Mucosa of stomach (tissue), 1 donor: ENCODE data around the gene HPCAL4.

ENCODE experiments used
- H3K27me3 ChIP-seq: one replicate; pipeline ENCODE4 v1.7.0; 2013; ENCODE audit warnings: mild to moderate bottlenecking, low read length; ENCODE audit not compliant: control insufficient read depth, insufficient read depth
- H3K36me3 ChIP-seq: one replicate; pipeline ENCODE4 v1.7.0; 2013; ENCODE audit warnings: low read length; ENCODE audit not compliant: control insufficient read depth, insufficient read depth
- H3K4me1 ChIP-seq: one replicate; pipeline ENCODE4 v1.7.0; 2013; ENCODE audit warnings: mild to moderate bottlenecking, low read length; ENCODE audit not compliant: control insufficient read depth, insufficient read depth
- H3K4me3 ChIP-seq: one replicate; pipeline ENCODE4 v1.7.0; 2013; ENCODE audit warnings: low read length
- H3K9ac ChIP-seq: one replicate; pipeline ENCODE4 v1.7.0; 2013; ENCODE audit warnings: mild to moderate bottlenecking, low read length, moderate library complexity
- H3K9me3 ChIP-seq: one replicate; pipeline ENCODE4 v1.7.0; 2013; ENCODE audit warnings: mild to moderate bottlenecking, low read length, moderate library complexity; ENCODE audit not compliant: control insufficient read depth
- donor health status: Pancreatic carcinoma.

The HPCAL4 gene

GRCh38 chr1:39698568-39698967, 7.3 kb upstream of the HPCAL4 start:
- no peak overlapping the region for H3K4me3 ChIP-seq
- H3K27me3 ChIP-seq: peaks cover 13% of the 10 kb centered on the region
- no peaks in the 10 kb centered on the region for H3K9me3 ChIP-seq
- H3K9ac ChIP-seq: no peak overlapping the region
- no peaks in the 10 kb centered on the region for H3K36me3 ChIP-seq
- peaks cover 11% of the 10 kb centered on the region for H3K4me1 ChIP-seq

GRCh38 chr1:39696448-39696847, 5.2 kb upstream of the HPCAL4 start:
- no peak overlapping the region for H3K9ac ChIP-seq
- H3K36me3 ChIP-seq: no peaks in the 10 kb centered on the region
- peaks cover 11% of the 10 kb centered on the region for H3K4me1 ChIP-seq
- H3K9me3 ChIP-seq: no peaks in the 10 kb centered on the region
- peaks cover 34% of the 10 kb centered on the region for H3K27me3 ChIP-seq
- H3K4me3 ChIP-seq: no peak overlapping the region

GRCh38 chr1:39695016-39695415, 3.8 kb upstream of the HPCAL4 start:
- Histone ChIP-seq H3K9me3 (no peaks in the 10 kb centered on the region), H3K36me3 (no peaks in the 10 kb centered on the region), H3K9ac (no peak overlapping the region), H3K4me3 (no peak overlapping the region), H3K27me3 (peaks cover 47% of the 10 kb centered on the region), H3K4me1 (peaks cover 16% of the 10 kb centered on the region)

- peaks cover 16% of the 10 kb centered on the region for H3K4me1 ChIP-seq
- no peaks in the 10 kb centered on the region for H3K36me3 ChIP-seq
- peaks cover 56% of the 10 kb centered on the region for H3K27me3 ChIP-seq
- H3K9me3 ChIP-seq: no peaks in the 10 kb centered on the region
- no peak overlapping the region for H3K4me3 ChIP-seq
- H3K9ac ChIP-seq: no peak overlapping the region
These were observed 2.8 kb upstream of the HPCAL4 start for GRCh38 chr1:39694026-39694425.

GRCh38 chr1:39692152-39693074, 1.2 kb upstream of the HPCAL4 start:
- Histone ChIP-seq H3K4me1 (peaks cover 16% of the 10 kb centered on the region), H3K9ac (no peak overlapping the region), H3K27me3 (peaks cover 62% of the 10 kb centered on the region), H3K9me3 (no peaks in the 10 kb centered on the region), H3K36me3 (no peaks in the 10 kb centered on the region), H3K4me3 (no peak overlapping the region)

- H3K9me3 ChIP-seq: no peaks in the 10 kb centered on the region
- peaks cover 72% of the 10 kb centered on the region for H3K27me3 ChIP-seq
- peaks cover 16% of the 10 kb centered on the region for H3K4me1 ChIP-seq
- H3K36me3 ChIP-seq: no peaks in the 10 kb centered on the region
- no peak overlapping the region for H3K9ac ChIP-seq
- no peak overlapping the region for H3K4me3 ChIP-seq
These were observed 345 bp downstream of the HPCAL4 start for GRCh38 chr1:39690794-39691382.

- H3K36me3 ChIP-seq: no peaks in the 10 kb centered on the region
- no peak overlapping the region for H3K4me3 ChIP-seq
- peaks cover 16% of the 10 kb centered on the region for H3K4me1 ChIP-seq
- no peaks in the 10 kb centered on the region for H3K9me3 ChIP-seq
- H3K9ac ChIP-seq: no peak overlapping the region
- peaks cover 71% of the 10 kb centered on the region for H3K27me3 ChIP-seq
These were observed 1.0 kb downstream of the HPCAL4 start for GRCh38 chr1:39690225-39690624.

GRCh38 chr1:39689635-39690034, 1.6 kb downstream of the HPCAL4 start:
- no peak overlapping the region for H3K9ac ChIP-seq
- H3K27me3 ChIP-seq: peaks cover 72% of the 10 kb centered on the region
- no peak overlapping the region for H3K4me3 ChIP-seq
- H3K36me3 ChIP-seq: no peaks in the 10 kb centered on the region
- peaks cover 16% of the 10 kb centered on the region for H3K4me1 ChIP-seq
- H3K9me3 ChIP-seq: no peaks in the 10 kb centered on the region

GRCh38 chr1:39689214-39689613, 2.0 kb downstream of the HPCAL4 start:
- H3K4me3 ChIP-seq: no peak overlapping the region

GRCh38 chr1:39688706-39689105, 2.5 kb downstream of the HPCAL4 start:
- no peaks in the 10 kb centered on the region for H3K36me3 ChIP-seq
- H3K4me1 ChIP-seq: peaks cover 16% of the 10 kb centered on the region
- H3K4me3 ChIP-seq: no peak overlapping the region
- H3K27me3 ChIP-seq: peaks cover 80% of the 10 kb centered on the region
- no peaks in the 10 kb centered on the region for H3K9me3 ChIP-seq
- no peak overlapping the region for H3K9ac ChIP-seq

More at GRCh38 chr1:39689214-39689613, 2.0 kb downstream of the HPCAL4 start:
- no peaks in the 10 kb centered on the region for H3K9me3 ChIP-seq
- H3K36me3 ChIP-seq: no peaks in the 10 kb centered on the region
- no peak overlapping the region for H3K9ac ChIP-seq
- peaks cover 77% of the 10 kb centered on the region for H3K27me3 ChIP-seq
- H3K4me1 ChIP-seq: peaks cover 16% of the 10 kb centered on the region

- Histone ChIP-seq H3K4me1 (peaks cover 16% of the 10 kb centered on the region), H3K9me3 (no peaks in the 10 kb centered on the region), H3K27me3 (peaks cover 78% of the 10 kb centered on the region), H3K9ac (no peak overlapping the region), H3K4me3 (no peak overlapping the region), H3K36me3 (no peaks in the 10 kb centered on the region)
These were observed 4.0 kb downstream of the HPCAL4 start for GRCh38 chr1:39687243-39687642.

GRCh38 chr1:39685071-39685470, 6.2 kb downstream of the HPCAL4 start:
- no peak overlapping the region for H3K4me3 ChIP-seq
- H3K36me3 ChIP-seq: no peaks in the 10 kb centered on the region
- H3K9ac ChIP-seq: no peak overlapping the region
- no peaks in the 10 kb centered on the region for H3K4me1 ChIP-seq
- H3K27me3 ChIP-seq: peaks cover 74% of the 10 kb centered on the region
- no peaks in the 10 kb centered on the region for H3K9me3 ChIP-seq
